GM12891 (cell line): ENCODE results near the gene TMEM87B.

Experiments used
- POLR2A ChIP-seq: IDR thresholded peaks from 2 replicates; pipeline ENCODE4 v1.6.1; 2011; ENCODE audit warnings: low read depth, low read length, control low read depth
- POLR2AphosphoS5 ChIP-seq: IDR thresholded peaks from 2 replicates; pipeline ENCODE4 v1.6.1; 2011; ENCODE audit warnings: low read depth, low read length, control low read depth
- SPI1 ChIP-seq: IDR thresholded peaks from 2 replicates; pipeline ENCODE4 v1.6.1; 2011; ENCODE audit warnings: low read depth, low read length, control low read depth
- TAF1 ChIP-seq: IDR thresholded peaks from 2 replicates; pipeline ENCODE4 v1.6.1; 2011; ENCODE audit warnings: low read depth, low read length, control low read depth

DNA sequence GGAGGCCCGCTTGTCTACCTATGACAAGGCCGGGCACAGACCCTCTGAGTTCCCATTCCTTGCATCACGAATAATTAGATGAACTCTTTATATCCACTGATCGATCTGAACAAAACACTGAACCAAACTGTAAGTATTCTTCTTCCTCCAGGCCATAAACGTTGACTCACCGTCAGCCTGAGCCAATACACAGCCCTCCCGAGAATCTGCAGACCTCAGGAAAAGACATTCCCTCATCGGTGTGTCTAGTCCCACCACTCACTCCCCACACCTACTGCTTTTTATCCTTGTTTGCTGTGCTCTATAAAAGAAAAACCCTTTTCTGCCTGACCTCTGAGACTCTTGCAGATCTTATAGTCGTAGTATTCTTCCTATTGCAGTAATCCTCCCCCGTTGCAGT lies 41.0 kb downstream of the TMEM87B start:
- TF ChIP-seq TAF1 (no peak), POLR2AphosphoS5 (no peak), POLR2A (no peak), SPI1 (no peak)
